HepG2 (cell line): ENCODE results near the gene BSN. TPM values are rescaled to one million over a fixed set of nuclear protein-coding genes. Genes with fewer than 3 reads are reported as not detected.

Experiments used
- ATAC-seq: fragments of 200-7000 bp; cut with Tn5 transposase; 3 replicates; pipeline ENCODE4 v1.9.1; 2020; ENCODE audit warnings: mild to moderate bottlenecking, moderate library complexity
- BruUV-seq: library from RNA; stranded (reverse); fragments of 400-500 nt; replicated peaks from 2 replicates; lab custom pipeline; 2021; lab: Mats Ljungman, UMichigan
- CTCF ChIA-PET: fragments of 300-600 bp; formaldehyde crosslinking; extraction: SDS; loops from one replicate; lab custom pipeline; 2021; ENCODE audit warnings: low total read pairs, inconsistent platforms, low intra/inter-chr PET ratio; lab: Yijun Ruan, JAX
- POLR2A ChIA-PET: fragments of 350-600 bp; sonication (Branson Sonifier 250); formaldehyde crosslinking; loops from one replicate; lab custom pipeline; 2020; ENCODE audit warnings: antibody characterized with exemption, inconsistent platforms; lab: Yijun Ruan, JAX
- DNase-seq: peaks from one replicate; pipeline ENCODE4 v3.0.0-alpha.2; 2015; ENCODE audit warnings: low spot score
- FAIRE-seq: peaks from 3 replicates; lab custom pipeline; 2011; peaks lifted over from hg19 to GRCh38; lab: Jason Lieb, UNC
- H2AFZ ChIP-seq: one replicate; pipeline ENCODE4 v1.6.1; 2011; ENCODE audit warnings: low read length, inconsistent platforms
- H3K27ac ChIP-seq: fragments of 300-600 bp; 3 replicates; pipeline ENCODE4 v1.8.0; 2011; ENCODE audit warnings: mixed run types, mild to moderate bottlenecking, mixed read lengths, low read length, inconsistent platforms; ENCODE audit not compliant: insufficient read depth; ENCODE audit errors: extremely low read length
- H3K27me3 ChIP-seq, 2 experiments: fragments of 200-600 bp in 1 of 2; 2 replicates in 1 of 2; 3 replicates in 1 of 2; pipeline versions ENCODE4 v1.6.0 to v1.8.0; 2011; ENCODE audit warnings: low read length in 2 of 2, mild to moderate bottlenecking in 2 of 2, moderate library complexity in 2 of 2, inconsistent platforms in 1 of 2; ENCODE audit not compliant: insufficient read depth in 2 of 2, control insufficient read depth in 1 of 2
- H3K36me3 ChIP-seq, 2 experiments: fragments of 200-600 bp in 1 of 2; replicated peaks in 1 of 2; 2 replicates in 1 of 2; 3 replicates in 1 of 2; pipeline versions ENCODE4 v1.5.1 to v1.8.0; 2011; ENCODE audit warnings: low read length in 2 of 2, inconsistent platforms in 1 of 2; ENCODE audit not compliant: insufficient read depth in 2 of 2, control insufficient read depth in 1 of 2
- H3K4me1 ChIP-seq: 2 replicates; pipeline ENCODE4 v1.5.1; 2012; ENCODE audit warnings: low read length, inconsistent platforms; ENCODE audit not compliant: insufficient read depth
- H3K4me2 ChIP-seq: 2 replicates; pipeline ENCODE4 v1.6.0; 2011; ENCODE audit warnings: low read depth, low read length, inconsistent platforms
- H3K4me3 ChIP-seq, 3 experiments: fragments of 200-600 bp in 1 of 3; sonication (generic), shearing (Covaris generic) in 1 of 3; replicated peaks in 1 of 3; 2 replicates each; pipeline ENCODE4 v1.5.1; 2011 to 2016; ENCODE audit warnings: low read length in 3 of 3, inconsistent platforms in 2 of 3, low read depth in 2 of 3, mild to moderate bottlenecking in 2 of 3, control low read depth in 1 of 3, mixed read lengths in 1 of 3; ENCODE audit not compliant: insufficient read depth in 1 of 3
- H3K79me2 ChIP-seq: one replicate; pipeline ENCODE4 v1.6.1; 2011; ENCODE audit warnings: low read length, inconsistent platforms; ENCODE audit not compliant: insufficient read depth
- H3K9ac ChIP-seq: 2 replicates; pipeline ENCODE4 v1.6.0; 2011; ENCODE audit warnings: mild to moderate bottlenecking, low read depth, low read length, inconsistent platforms; ENCODE audit not compliant: insufficient read depth
- H3K9me3 ChIP-seq: 2 replicates; pipeline ENCODE4 v1.5.1; 2012; ENCODE audit warnings: mild to moderate bottlenecking, low read length
- H4K20me1 ChIP-seq: 2 replicates; pipeline ENCODE4 v1.6.0; 2011; ENCODE audit warnings: inconsistent platforms, mild to moderate bottlenecking, low read length, moderate library complexity; ENCODE audit not compliant: insufficient read depth
- DBP ChIP-seq: sonication (generic); formaldehyde crosslinking; IDR thresholded peaks from 2 replicates; pipeline ENCODE4 v1.4.0; 2020; ENCODE audit warnings: missing genetic modification reagents; ENCODE audit errors: not compliant biosample characterization
- ISX ChIP-seq: sonication (generic); formaldehyde crosslinking; conservative IDR thresholded peaks from 2 replicates; pipeline ENCODE4 v1.5.0; 2020; ENCODE audit warnings: missing genetic modification reagents
- NONO ChIP-seq, 2 experiments: fragments of 450-650 bp in 1 of 2; sonication (generic) in 1 of 2; formaldehyde crosslinking in 1 of 2; IDR thresholded peaks in 1 of 2; conservative IDR thresholded peaks in 1 of 2; 2 replicates each; pipeline versions ENCODE4 v1.6.1 to v1.8.0; 2017 to 2022; ENCODE audit warnings: mild to moderate bottlenecking in 1 of 2, missing genetic modification reagents in 1 of 2, moderate library complexity in 1 of 2
- SALL1 ChIP-seq: sonication (generic); formaldehyde crosslinking; IDR thresholded peaks from 2 replicates; pipeline ENCODE4 v1.8.0; 2022; ENCODE audit warnings: mild to moderate bottlenecking, missing genetic modification reagents
- SSRP1 ChIP-seq: IDR thresholded peaks from 2 replicates; pipeline ENCODE4 v1.6.1; 2016; ENCODE audit warnings: control low read depth
- ZBTB21 ChIP-seq: sonication (generic); formaldehyde crosslinking; IDR thresholded peaks from 2 replicates; pipeline ENCODE4 v1.4.0; 2020; ENCODE audit warnings: missing genetic modification reagents
- ZNF574 ChIP-seq: sonication (generic); formaldehyde crosslinking; IDR thresholded peaks from 2 replicates; pipeline ENCODE4 v1.4.0; 2020; ENCODE audit warnings: missing genetic modification reagents
- ZNF629 ChIP-seq: sonication (generic); formaldehyde crosslinking; conservative IDR thresholded peaks from 2 replicates; pipeline ENCODE4 v1.5.0; 2020; ENCODE audit warnings: missing genetic modification reagents
- ZNF737 ChIP-seq: sonication (generic); formaldehyde crosslinking; IDR thresholded peaks from 2 replicates; pipeline ENCODE4 v1.5.0; 2020; ENCODE audit warnings: missing genetic modification reagents, mild to moderate bottlenecking, borderline replicate concordance
- WGBS: methylation state at CpG from one replicate; pipeline ENCODE4 v1.1.6; 2017; ENCODE audit warnings: low lambda C conversion rate; 5-methylcytosine and 5-hydroxymethylcytosine counted together
- in situ Hi-C: cut with HindIII; loops from 2 replicates; pipeline ENCODE4 v1.10.0; 2017; ENCODE audit warnings: low pct_unique_long_range_greater_than_20kb; ENCODE audit not compliant: extremely low pct_ligation_motif_present
- intact Hi-C: fragments of 100-400 bp; cut with micrococcal nuclease; formaldehyde crosslinking; loops from one replicate; pipeline ENCODE4 v1.10.0; 2022; ENCODE audit not compliant: unreplicated experiment
- polyA plus RNA-seq, 8 experiments: library from polyadenylated mRNA; depleted of rRNA in 3 of 8; stranded (reverse) in 7 of 8; unstranded in 1 of 8; fragments of >200 nt; fragmentation: Illumina TruSeq in 4 of 8; extraction: Trizol in 4 of 8; gene quantifications; 2 replicates each; pipeline versions ENCODE4 v1.2.1 to v1.2.3, GENCODE V29; 2011 to 2016; ENCODE audit warnings: low read depth in 4 of 8, missing spikeins in 1 of 8, mixed read lengths in 1 of 8; ENCODE audit not compliant: insufficient read depth in 1 of 8
- total RNA-seq, 5 experiments: library from RNA; depleted of rRNA; stranded (reverse); fragments of >200 nt; fragmentation: Illumina TruSeq; extraction: Trizol; gene quantifications; 2 replicates each; pipeline ENCODE4 v1.2.3, GENCODE V29; 2016; ENCODE audit warnings: low read depth in 1 of 5
- TF ChIP-seq, protein P1 (sequence below): sonication (generic); formaldehyde crosslinking; IDR thresholded peaks from 2 replicates; pipeline ENCODE4 v1.9.0; 2022; ENCODE audit warnings: missing genetic modification reagents, mild to moderate bottlenecking, borderline replicate concordance
- TF ChIP-seq, protein P2 (sequence below): sonication (generic); formaldehyde crosslinking; IDR thresholded peaks from 2 replicates; pipeline ENCODE4 v1.4.0; 2020; ENCODE audit warnings: missing genetic modification reagents, borderline replicate concordance

Gene BSN
- total and polyA plus RNA-seq, 2 of the 13 experiments (the other 11 are each of a cell fraction or from before 2014, with no cell fraction given), result 0.42 to 0.86 TPM

GRCh38 chr3:49688338-49689045 is 134.2 kb downstream of the BSN start (continued):
- peak; percentile 38 for TF ChIP-seq ZNF574 (CRISPR knock-in tag)

DNA sequence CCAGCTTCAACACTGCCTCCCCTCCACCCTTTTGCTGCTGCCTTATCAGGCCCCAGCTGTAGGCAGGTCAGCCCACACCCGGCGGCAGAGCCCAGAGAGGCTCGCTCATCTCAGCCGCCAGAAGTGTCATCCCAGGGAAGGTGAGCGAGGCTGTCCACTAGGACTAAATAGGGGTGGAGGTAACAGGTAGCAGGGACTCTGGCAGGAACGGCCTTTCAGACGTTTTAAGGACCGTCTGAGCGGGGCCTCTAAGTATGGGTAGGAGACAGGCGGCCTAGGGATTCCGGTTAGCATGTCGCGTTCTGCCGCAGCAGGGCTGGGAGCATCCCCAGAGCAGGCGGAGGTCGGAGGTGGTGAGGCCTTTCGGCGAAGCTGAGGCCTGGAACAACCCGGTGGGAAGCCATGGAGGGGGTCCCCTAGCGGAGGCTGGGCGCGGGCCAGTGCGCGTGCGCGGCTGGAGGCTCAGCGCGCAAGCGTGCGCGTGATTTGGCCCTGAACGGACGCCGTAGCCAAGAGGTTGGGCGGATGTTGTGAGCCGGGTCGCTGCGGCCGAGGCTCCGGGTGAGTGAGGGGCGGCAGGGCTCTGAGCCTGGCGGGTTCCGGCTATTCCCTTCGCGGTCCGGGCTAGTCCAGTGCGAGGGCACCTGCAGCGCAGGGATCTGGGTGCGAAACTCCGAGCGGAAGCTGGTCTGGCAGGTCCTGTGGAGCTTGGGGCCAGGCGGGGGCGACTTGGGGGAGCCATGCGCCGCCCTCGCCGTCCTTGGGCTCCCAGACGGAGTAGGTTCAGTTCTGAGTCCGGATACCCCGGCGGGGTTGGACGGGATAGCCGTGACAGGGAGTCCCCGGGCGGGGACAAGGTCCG is 135.0 kb downstream of the BSN start, which contains the start of the genes MST1 and RNF123:
Gene MST1 (minus strand): TSS at position 429 of the 862 bp plus-strand sequence. CDS start 783 bp downstream, outside the sequence.
Gene RNF123 (plus strand): TSS at position 512 of the 862 bp plus-strand sequence. CDS start 1,609 bp downstream, outside the sequence.
- Histone ChIP-seq H3K79me2 (peaks cover 42% of the 10 kb centered on the region), H3K27me3 (no peaks in the 10 kb centered on the region; a peak in 1 of 5 replicates), H3K9me3 (no peaks in the 10 kb centered on the region), H3K4me2 (peak within 1 kb of the TSS; percentile 96), H3K27ac (peak within 1 kb of the TSS; percentile 96), H3K4me3 (peak within 1 kb of the TSS; percentile 75 to 96 (median 89)), H2AFZ (no peak within 1 kb of the TSS), H3K4me1 (peaks cover 47% of the 10 kb centered on the region), H3K9ac (peak within 1 kb of the TSS; percentile 97), H4K20me1 (peaks cover 9% of the 10 kb centered on the region; the same call in 1 of the 2 replicates), H3K36me3 (peaks cover 2 to 4% of the 10 kb centered on the region in 2 experiments; a peak in 2 of 5 replicates)
- WGBS, result 0% methylated on average over 23 of the region's 66 CpGs
- ATAC-seq, result peak; percentile 60
- in situ Hi-C loops, result no loop called here
- POLR2A ChIA-PET, result interaction anchor here (1.7 to 2.3 kb wide), 5 partner anchors 16 to 240 kb away, joined by 4 to 18 read pairs (median 5); partner anchors contain the start of genes DAG1 and MON1A
- FAIRE-seq, result no peak
- TSS peak; percentile 74 for BruUV-seq
- intact Hi-C loops, result no loop called here
- CTCF ChIA-PET, result no interaction called here
- peak; percentile 86 for DNase-seq
- TF ChIP-seq, protein P1, sequence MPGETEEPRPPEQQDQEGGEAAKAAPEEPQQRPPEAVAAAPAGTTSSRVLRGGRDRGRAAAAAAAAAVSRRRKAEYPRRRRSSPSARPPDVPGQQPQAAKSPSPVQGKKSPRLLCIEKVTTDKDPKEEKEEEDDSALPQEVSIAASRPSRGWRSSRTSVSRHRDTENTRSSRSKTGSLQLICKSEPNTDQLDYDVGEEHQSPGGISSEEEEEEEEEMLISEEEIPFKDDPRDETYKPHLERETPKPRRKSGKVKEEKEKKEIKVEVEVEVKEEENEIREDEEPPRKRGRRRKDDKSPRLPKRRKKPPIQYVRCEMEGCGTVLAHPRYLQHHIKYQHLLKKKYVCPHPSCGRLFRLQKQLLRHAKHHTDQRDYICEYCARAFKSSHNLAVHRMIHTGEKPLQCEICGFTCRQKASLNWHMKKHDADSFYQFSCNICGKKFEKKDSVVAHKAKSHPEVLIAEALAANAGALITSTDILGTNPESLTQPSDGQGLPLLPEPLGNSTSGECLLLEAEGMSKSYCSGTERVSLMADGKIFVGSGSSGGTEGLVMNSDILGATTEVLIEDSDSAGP, result peak; percentile 76; the same call in 1 of the 2 replicates
- TF ChIP-seq ZBTB21 (CRISPR knock-in tag) (0 out of 2 replicates have a peak, but pooled peaks have one; percentile 42), ZNF737 (CRISPR knock-in tag) (no peak), DBP (CRISPR knock-in tag) (no peak), ZNF629 (CRISPR knock-in tag) (no peak), SALL1 (CRISPR knock-in tag) (peak; percentile 88), SSRP1 (CRISPR knock-in tag) (no peak; the same call in 1 of the 2 replicates), ISX (CRISPR knock-in tag) (no peak), NONO (IDR thresholded peaks at IDR 0.05) (no peak), NONO (CRISPR knock-in tag; conservative IDR thresholded peaks at IDR 0.05) (peak; percentile 88)
- TF ChIP-seq, protein P2, sequence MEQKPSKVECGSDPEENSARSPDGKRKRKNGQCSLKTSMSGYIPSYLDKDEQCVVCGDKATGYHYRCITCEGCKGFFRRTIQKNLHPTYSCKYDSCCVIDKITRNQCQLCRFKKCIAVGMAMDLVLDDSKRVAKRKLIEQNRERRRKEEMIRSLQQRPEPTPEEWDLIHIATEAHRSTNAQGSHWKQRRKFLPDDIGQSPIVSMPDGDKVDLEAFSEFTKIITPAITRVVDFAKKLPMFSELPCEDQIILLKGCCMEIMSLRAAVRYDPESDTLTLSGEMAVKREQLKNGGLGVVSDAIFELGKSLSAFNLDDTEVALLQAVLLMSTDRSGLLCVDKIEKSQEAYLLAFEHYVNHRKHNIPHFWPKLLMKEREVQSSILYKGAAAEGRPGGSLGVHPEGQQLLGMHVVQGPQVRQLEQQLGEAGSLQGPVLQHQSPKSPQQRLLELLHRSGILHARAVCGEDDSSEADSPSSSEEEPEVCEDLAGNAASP (CRISPR knock-in tag), result no peak
